ENCODE data around the gene MAN2A1. TPM values are rescaled to one million over a fixed set of nuclear protein-coding genes. Genes with fewer than 3 reads are reported as not detected.

The MAN2A1 gene
- total RNA-seq, 1 experiment from 2014 or later = 78.0 TPM

DNA sequence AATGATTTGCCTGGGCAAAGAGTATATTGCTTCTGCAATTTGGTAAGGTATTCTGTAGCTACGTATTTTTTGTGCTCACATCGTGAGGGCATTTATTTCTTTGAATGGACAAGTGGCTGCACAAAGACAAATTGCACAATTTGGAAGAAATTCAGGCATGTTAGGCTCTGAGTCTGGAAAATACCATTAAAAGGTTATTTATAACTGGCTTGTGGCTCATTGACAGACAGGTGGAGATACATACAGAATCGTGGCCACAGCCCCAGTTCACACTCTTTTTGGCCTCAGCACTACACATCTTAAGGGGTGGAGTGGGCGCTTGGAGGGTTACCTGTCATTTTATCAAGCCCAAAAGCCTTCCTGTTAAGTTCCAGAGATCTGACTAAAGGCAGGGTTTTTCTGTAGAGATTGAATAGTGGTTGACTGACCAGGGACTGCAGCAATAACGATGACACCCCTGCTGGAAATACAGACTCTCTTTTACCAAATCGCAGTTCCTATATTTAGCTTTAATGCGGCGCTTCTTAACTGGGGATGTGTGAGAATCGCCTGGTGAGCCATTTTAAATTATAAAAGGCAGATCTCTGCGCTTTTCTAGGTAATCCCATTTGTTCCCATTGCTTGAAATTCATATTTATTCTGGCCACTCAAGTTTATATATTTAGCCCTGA lies 14.7 kb downstream of the MAN2A1 start:
- H4K20me1 ChIP-seq (ENCODE audit: control insufficient read depth, insufficient read depth, insufficient read length) = no peaks in the 10 kb centered on the region
- no peak overlapping the region for H2AFZ ChIP-seq (ENCODE audit: low read length)
- no peaks in the 10 kb centered on the region for H3K27me3 ChIP-seq (ENCODE audit: insufficient read depth, low read length)
- no peak overlapping the region for H3K9ac ChIP-seq (ENCODE audit: extremely low read depth, insufficient read length, low read length)
- no peak overlapping the region for H3K56ac ChIP-seq (ENCODE audit: insufficient read length, low read depth, low read length)
- H3K23ac ChIP-seq (ENCODE audit: insufficient read length, low read depth, low read length) = no peak overlapping the region
- H3K36me3 Mint-ChIP-seq (ENCODE audit: insufficient read depth in 1 of 3, low read depth in 3 of 3) = peaks cover 10 to 24% (median 14%) of the 10 kb centered on the region in 3 experiments; a peak in 5 of 7 replicates
- H2AK5ac ChIP-seq (ENCODE audit: insufficient read length, low read length) = no peak overlapping the region
- no peak overlapping the region for H3K27ac ChIP-seq (ENCODE audit: insufficient read length, low read depth, low read length)
- H3K23me2 ChIP-seq (ENCODE audit: insufficient read length, low read depth, low read length, poor library complexity, severe bottlenecking) = no peaks in the 10 kb centered on the region
- H4K5ac ChIP-seq (ENCODE audit: insufficient read length, low read depth, low read length) = no peak overlapping the region
- TF ChIP-seq, protein P1, sequence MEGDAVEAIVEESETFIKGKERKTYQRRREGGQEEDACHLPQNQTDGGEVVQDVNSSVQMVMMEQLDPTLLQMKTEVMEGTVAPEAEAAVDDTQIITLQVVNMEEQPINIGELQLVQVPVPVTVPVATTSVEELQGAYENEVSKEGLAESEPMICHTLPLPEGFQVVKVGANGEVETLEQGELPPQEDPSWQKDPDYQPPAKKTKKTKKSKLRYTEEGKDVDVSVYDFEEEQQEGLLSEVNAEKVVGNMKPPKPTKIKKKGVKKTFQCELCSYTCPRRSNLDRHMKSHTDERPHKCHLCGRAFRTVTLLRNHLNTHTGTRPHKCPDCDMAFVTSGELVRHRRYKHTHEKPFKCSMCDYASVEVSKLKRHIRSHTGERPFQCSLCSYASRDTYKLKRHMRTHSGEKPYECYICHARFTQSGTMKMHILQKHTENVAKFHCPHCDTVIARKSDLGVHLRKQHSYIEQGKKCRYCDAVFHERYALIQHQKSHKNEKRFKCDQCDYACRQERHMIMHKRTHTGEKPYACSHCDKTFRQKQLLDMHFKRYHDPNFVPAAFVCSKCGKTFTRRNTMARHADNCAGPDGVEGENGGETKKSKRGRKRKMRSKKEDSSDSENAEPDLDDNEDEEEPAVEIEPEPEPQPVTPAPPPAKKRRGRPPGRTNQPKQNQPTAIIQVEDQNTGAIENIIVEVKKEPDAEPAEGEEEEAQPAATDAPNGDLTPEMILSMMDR (conservative IDR thresholded peaks at IDR 0.05) = no peak
- no peak overlapping the region for H3K4me2 ChIP-seq (ENCODE audit: insufficient read depth, insufficient read length, low read length)
- H3K4me1 Mint-ChIP-seq = peaks cover 61 to 77% of the 10 kb centered on the region in 2 experiments
- H3K4me1 ChIP-seq (ENCODE audit: insufficient read depth, low read length) = peaks cover 11% of the 10 kb centered on the region; the same call in 1 of the 2 replicates
- DNase-seq = no peak
- H4K8ac ChIP-seq (replicated peaks; ENCODE audit: insufficient read length, low read depth, low read length) = no peak overlapping the region
- H3K9me3 Mint-ChIP-seq = no peaks in the 10 kb centered on the region
- no peak overlapping the region for H3K18ac ChIP-seq (ENCODE audit: insufficient read length, low read depth, low read length)
- peaks cover 44% of the 10 kb centered on the region; the same call in 1 of the 2 replicates for H3K79me2 ChIP-seq (ENCODE audit: insufficient read depth, low read length)
- peaks cover 4% of the 10 kb centered on the region for H3K79me1 ChIP-seq (ENCODE audit: insufficient read depth, low read depth, low read length, poor library complexity, severe bottlenecking)
- peak overlapping the region in 2 of 3 experiments; percentile 9 to 24; a peak in 2 of 7 replicates for H3K27ac Mint-ChIP-seq
- WGBS (ENCODE audit: extremely low coverage, insufficient read length, low lambda C conversion rate) = no CpG with 5 or more reads among the region's 10 CpGs
- H2BK20ac ChIP-seq (ENCODE audit: low read depth, low read length, poor library complexity, severe bottlenecking) = no peak overlapping the region
- no peak overlapping the region for H2BK120ac ChIP-seq (ENCODE audit: low read depth, low read length, poor library complexity, severe bottlenecking)
- no peak overlapping the region for H2BK12ac ChIP-seq (ENCODE audit: insufficient read length, low read depth, low read length)
- no peak overlapping the region for H3K4ac ChIP-seq (ENCODE audit: low read depth, low read length)
- no peak overlapping the region for H4K91ac ChIP-seq (ENCODE audit: insufficient read length, low read depth, low read length)
- no peaks in the 10 kb centered on the region for H3K9me3 ChIP-seq (ENCODE audit: control insufficient read depth, low read depth, low read length)
- no peak overlapping the region for H2BK15ac ChIP-seq (ENCODE audit: low read depth, low read length)
- no peak overlapping the region for H2BK5ac ChIP-seq (ENCODE audit: insufficient read length, low read length)
- H3T11ph ChIP-seq (ENCODE audit: low read length) = no peak overlapping the region
- H3K4me3 Mint-ChIP-seq = no peak overlapping the region
- no peak overlapping the region; the same call in 1 of the 2 replicates for H3K14ac ChIP-seq (ENCODE audit: insufficient read depth, low read length)
- no peaks in the 10 kb centered on the region for H3K27me3 Mint-ChIP-seq (ENCODE audit: low read depth)

Data from H9 (cell line).